SKM-1 treated with dmso at 0.1 percent for 144 hours (cell line): ENCODE results near the gene HAPLN2.
"Not testable (repeated sequence)": the region's sequence is repeated elsewhere in the genome, so short reads cannot be mapped to it uniquely, and the experiment has no call there.

ENCODE experiments used
- DNase-seq: peaks from one replicate; lab custom pipeline; 2025; ENCODE audit not compliant: unreplicated experiment; lab: John Stamatoyannopoulos, UW

HAPLN2 gene

DNA sequence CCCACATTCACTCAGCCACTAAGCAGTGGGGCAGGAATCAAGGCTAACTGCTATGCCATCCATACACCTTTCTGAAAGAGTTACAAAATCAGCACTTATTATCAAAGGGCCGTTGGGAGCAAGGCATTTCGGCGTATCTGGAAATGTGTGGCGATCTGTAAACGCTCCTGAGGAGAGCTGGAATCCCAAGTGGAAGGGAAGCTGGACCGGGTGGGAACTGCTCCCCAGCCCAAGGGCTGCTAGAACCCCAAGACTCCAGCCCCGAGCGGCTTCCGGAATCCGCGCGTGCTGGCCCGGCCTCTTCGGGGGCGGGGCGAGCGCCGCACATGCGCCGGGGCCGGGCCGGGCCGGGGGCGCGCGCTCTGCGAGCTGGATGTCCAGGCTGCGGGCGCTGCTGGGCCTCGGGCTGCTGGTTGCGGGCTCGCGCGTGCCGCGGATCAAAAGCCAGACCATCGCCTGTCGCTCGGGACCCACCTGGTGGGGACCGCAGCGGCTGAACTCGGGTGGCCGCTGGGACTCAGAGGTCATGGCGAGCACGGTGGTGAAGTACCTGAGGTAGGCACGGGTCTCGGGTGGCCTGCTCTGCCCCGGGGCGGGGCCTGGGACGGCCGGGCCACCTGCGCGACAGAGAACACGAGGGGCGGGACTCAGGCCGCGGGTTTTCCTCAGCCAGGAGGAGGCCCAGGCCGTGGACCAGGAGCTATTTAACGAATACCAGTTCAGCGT lies 27.6 kb upstream of the HAPLN2 start, which contains the start of gene NAXE:
Gene NAXE, plus strand, starts transcription at position 345 of the 726 bp plus-strand sequence. Its CDS starts 29 bp downstream, at position 374.
- DNase-seq: peak; percentile 53

DNA sequence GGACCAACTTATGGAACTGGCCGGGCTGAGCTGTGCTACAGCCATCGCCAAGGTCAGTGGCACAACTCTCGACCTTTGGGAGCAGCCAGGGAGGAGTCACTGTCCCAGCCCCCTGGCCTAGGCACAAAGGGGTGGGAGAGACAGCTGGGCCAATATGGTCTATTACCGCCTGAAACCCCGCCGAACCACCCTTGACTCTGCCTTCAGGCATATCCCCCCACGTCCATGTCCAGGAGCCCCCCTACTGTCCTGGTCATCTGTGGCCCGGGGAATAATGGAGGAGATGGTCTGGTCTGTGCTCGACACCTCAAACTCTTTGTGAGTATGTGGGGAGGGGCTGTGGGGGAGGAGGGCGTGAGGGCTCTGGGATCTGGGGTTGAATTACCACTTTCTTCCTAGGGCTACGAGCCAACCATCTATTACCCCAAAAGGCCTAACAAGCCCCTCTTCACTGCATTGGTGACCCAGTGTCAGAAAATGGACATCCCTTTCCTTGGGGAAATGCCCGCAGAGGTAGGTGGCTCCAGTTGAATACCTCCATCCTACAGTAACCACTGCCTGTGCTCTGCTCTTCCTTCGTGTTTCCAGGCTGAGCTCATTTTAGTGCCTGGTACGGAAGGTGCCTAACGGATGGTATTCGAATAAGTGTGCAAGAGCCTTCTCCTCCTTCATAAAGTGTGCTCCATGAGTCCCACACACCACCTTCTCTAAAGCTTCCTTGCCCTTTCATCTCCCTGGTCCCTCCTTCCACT lies 26.9 kb upstream of the HAPLN2 start:
- DNase-seq: no peak

DNA sequence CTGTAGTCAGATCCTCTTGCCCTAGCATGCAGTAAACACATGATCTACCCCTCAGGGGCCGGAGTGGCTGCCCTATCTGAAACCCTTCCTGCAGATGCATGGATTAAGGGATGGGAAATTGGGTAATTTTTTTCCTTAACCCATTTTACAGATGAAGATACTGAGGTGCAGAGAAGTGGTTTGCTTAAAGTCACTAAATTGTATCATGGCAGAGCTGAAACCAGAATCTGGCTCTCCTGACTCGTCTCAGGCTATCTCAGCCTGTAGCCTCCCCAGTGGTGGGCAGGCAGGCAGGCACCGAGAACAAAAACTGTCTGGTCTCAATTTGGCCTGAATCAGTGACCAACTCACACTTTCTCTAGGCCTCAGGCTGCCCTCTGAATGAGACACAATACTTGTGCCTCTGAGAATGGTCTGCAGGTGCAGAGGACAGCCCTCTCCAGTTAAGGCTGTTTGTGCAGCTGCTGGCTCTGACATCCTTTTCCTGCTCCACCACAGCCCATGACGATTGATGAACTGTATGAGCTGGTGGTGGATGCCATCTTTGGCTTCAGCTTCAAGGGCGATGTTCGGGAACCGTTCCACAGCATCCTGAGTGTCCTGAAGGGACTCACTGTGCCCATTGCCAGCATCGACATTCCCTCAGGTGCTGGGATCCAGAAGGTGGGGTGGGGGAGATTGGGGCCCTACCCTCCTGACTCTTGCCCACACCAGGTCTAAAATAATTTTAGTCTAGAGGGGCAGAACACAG lies 26.1 kb upstream of the HAPLN2 start:
- DNase-seq: no peak

DNA sequence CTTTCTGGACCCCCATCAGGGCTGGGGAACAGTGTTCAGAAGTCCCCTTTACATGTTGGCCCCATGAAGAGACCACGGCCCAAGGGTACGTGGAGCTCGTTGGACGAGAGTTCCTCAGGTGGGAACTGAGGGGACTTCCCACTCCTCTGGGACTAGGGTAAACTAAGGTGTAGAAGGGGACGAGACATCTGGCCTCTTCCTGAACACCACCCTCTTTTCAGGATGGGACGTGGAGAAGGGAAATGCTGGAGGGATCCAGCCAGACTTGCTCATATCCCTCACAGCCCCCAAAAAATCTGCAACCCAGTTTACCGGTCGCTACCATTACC lies 25.6 kb upstream of the HAPLN2 start:
- no peak for DNase-seq

DNA sequence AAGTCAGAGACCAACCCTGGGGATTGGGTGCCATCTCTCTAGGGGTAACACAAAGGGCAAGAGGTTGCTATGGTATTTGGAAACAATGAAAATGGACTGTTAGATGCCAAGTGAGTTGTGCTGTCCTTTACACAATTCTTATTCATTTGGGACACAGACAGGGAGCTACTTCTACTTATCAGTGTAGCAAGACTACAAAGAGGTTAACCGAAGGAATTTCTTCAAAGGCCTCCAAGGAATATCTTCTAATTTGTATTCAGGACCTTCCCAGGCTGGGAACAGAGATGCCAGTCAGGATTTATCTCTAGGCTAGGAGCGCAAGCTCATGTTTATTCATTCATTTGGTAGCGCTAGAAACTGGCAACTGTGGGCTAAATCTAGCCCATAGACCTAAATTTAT lies 25.0 kb upstream of the HAPLN2 start:
- no peak for DNase-seq

DNA sequence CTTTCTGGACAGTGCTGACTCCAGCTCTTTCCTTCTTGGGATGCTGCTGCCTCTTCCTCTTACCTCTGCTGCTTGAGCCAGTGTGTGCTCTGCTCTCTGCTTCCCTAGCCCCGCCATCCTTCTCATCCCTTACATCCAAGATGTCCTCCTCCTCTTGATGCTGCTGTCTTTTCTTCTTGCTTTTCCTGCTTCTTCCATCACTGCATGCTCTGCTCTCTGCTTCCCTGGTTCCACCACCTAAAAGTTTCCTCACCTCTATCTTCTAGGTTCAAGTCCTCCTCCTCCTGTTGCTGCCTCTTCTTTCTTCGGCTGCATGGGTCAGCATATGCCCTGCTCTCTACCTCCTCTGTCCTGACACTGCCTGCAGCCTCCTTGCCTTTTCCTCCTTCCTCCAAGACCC lies 24.2 kb upstream of the HAPLN2 start:
- no peak for DNase-seq

DNA sequence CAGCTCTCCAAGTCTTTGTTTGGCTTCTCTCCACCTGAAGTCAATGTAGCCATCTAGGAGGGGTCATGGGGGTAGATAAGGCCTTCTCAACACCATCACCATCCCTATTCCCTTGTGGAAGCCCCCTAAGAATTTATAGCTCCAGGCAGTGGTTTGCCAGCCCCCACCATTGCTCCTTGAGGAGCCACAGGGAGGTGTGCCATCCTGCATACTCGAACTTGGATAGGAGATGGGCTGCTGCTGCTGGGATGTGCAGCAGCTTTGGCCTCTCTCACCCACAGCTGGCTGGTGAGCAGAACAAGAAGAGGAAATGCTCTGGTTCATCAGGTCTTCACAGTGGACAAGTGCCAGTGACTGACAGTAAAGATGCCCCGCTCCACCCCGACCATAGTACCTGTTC lies 22.8 kb upstream of the HAPLN2 start:
- no peak for DNase-seq

DNA sequence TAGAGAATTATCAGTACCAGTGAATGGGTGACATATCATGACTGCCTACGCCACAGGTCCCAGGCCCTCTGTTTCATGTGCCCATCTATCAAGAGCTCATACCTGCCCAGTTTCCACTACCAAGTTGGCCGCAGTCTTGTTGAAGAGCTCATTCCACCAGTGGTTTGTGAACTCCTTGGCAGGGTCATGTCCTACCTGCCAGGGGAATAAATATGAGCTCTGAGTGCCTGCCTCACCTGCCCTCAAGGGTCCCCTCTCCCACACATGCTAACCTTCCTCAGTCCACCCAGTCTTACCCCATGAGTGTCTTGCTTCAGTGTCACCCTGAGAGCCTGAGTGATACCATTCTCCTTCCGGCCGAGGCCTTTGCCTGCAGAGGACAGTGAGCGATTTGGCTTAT lies 21.1 kb upstream of the HAPLN2 start:
- DNase-seq: no peak

DNA sequence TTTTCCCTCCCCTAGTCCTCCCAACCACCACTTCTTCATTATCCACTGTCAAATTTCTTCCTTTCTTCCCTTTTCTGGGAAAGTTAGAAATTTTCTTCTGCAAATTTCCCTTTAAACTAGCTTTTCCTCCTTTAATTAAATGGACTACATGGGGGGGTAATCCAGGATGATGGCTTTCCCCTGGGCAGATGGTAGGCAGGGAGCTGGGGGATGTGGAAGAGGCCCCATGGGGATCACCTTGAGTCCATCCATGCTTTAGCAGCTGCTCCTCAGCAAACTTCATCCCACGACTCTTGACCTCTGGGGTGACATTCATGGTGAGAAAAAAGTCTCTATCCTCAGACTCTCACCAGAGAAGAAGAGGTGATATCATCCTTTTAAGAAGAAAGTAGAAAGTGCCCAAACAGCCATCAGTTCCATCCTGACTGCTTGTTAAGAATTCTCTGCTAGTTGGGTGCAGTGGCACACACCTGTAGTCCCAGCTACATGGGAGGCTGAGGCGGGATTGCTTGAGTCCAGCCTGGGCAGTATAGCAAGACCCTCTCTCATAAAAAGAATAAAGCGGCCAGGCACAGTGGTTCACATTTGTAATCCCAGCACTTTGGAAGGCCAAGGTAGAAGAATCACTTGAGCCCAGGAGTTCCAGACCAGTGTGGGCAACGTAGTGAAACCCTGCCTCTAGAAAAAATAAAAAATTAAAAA lies 20.3 kb upstream of the HAPLN2 start:
- no peak for DNase-seq

DNA sequence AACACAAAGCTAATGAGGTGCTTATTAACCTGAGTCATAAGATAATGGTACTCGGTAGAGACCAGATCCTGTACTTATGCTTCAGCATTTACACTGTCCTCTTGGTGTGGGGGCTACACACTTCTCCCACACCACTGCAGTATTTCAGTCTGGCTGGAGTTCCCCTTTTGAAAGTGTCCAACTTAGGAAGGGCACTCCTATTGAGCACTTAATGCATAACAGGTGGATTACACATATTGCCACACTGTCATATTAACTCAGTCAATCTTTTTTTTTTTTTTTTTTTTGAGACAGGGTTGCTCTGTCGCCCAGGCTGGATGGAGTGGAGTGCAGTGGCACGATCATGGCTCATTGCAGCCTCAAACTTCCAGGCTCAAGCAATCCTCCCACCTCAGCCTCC lies 19.4 kb upstream of the HAPLN2 start:
- DNase-seq: peak; percentile 86

DNA sequence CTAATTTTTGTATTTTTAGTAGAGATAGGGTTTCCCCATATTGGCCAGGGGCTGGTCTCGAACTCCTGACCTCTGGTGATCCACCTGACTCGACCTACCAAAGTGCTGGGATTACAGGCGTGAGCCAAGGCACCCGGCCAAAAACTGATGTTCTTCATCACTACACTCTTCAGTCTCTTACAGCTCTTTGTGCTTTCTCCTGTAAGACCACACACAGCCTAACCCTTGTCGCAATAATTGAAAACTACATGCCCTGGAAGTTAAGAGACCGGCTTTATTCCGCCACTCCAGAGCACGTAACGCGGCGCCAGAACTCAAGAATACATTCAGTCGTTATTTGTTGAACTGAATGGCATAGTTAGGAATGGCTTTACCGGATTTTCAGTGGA lies 18.5 kb upstream of the HAPLN2 start:
- no peak for DNase-seq

DNA sequence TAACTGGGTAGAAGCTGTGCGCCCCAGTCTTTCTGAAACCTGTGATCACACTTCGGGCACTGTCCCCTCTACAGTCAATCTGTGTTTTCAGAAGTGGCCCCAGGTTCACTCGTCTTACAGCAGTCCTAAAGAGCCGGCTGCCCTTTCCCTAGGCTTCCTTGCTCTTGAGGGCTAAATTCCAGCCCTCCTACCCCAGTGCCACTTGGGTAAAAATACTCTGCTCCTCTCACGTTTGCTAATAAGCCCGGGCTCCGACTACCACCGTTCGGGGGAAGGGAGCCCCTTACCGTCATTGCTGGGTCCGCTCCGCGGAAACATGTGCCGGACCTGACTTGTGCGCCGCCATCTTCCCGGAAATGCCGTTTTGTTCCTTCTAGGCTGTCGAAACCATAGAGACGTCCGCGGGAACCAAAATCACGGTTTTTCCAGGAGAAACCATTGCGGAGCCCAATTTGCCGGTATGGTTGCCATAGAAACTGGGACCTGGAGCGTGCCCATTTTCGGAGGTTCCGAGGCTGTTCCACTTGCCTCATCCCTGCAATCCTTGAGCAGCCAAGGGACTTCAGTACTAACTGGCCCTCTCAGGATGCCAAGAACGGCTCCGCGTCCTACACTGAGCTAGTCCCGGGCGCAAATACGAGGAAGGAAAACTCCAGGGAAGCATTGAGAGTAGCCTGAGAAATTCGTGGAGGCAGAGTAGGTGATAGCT lies 17.9 kb upstream of the HAPLN2 start, which contains the start of gene GPATCH4:
Gene GPATCH4, minus strand, starts transcription at position 358 of the 709 bp plus-strand sequence.
- peak; percentile 81 for DNase-seq

DNA sequence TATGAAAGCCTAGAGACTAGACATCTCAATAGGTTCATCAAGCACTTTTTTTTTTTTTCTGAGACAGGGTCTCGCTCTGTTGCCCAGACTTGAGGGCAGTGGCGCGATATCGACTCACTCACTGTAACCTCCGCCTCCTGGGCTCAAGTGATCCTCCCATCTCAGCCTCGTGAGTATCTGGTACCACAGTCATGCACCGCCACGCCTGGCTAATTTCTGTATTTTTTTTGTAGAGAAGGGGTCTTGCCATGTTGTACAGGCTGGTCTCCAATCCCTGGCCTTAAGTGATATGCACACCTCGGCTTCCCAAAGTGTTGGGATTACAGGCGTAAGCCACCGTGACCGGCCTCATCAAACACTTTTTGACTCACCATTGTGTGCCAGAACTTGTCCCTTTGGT lies 17.3 kb upstream of the HAPLN2 start:
- no peak for DNase-seq

DNA sequence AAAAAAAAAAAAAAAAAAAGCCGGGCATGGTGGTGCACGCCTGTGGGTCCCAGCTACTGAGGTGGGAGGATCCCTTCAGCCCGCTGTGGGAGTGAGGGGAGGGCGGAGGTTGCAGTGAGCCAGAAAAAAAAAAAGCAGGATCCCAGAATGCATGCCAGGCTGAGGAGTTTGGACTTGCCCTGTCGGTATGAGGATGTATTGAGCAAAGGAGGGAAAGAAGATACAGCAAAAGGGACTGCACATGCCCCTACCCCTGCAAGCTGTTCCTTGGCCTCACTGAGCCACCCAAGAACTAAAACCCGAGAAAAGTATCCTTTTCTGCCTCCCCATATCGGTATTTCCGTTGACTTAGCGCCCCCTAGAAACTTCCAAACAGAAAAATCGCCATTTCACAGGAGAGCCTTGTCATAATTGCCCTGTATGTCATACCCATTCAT lies 16.6 kb upstream of the HAPLN2 start:
- peak; percentile 60 for DNase-seq

DNA sequence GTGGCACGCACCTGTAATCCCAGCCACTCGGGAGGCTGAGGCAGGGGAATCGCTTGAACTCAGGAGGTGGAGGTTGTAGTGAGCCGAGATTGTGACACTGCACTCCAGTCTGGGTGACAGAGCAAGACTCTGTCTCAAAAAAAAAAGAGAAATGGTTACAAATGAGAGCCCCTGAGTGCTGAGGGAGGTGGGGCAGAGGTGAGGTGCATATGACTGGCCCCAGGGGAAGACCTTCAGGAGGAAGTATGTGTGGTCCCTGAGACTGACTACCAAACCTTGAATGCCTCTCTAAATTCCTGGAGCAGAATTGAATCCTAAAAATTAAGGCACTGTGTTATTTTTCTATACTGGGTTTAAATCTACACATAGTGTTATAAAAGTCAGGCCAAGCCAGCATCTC lies 11.9 kb upstream of the HAPLN2 start:
- DNase-seq: not testable (repeated sequence)

DNA sequence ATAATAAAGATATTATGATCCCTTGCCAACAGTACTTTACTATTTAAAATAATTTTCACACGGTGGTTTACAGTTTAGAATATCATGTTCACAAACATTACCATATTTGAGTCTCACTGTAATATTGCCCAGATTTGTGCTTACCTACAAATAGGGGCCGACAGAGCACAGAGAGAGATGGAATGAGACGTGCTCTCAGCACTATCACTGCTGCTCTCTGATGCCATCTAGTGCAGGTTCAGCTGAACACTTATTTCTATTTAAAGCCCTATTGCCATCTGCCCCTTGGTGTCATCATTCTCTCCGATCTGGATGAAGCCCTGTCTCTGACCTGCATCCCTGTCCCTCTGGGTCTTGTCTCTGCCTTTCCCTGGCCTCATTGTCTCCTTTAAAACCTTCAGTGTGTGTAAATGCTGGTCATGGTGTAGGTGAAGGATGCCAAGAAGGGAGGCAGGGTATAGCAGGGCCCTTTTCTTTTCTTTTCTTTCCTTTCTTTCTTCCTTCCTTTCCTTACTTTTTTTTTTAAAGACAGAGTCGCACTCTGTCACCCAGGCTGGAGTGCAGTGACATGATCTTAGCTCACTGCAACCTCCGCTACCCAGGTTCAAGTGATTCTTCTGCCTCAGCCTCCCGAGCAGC lies 11.1 kb upstream of the HAPLN2 start:
- peak; percentile 90 for DNase-seq

DNA sequence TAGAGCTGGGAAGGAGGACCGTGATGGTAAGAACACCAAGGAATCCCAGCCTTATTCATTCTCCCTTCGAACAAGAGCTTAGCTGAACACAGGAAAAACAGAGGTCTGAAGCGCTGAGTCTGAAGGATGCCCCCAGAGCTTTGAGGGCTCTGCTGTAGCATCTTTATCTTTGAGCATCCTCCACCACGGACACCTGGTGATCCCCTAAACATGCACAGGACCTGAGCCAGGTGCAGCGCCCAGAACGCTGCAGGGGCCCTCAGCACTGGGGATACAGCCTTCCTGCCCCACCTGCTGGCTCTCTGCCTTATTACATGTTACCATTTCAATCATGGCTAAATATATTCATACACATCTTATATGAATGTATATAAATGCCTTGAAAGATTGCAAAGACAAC lies 10.2 kb upstream of the HAPLN2 start:
- peak; percentile 34 for DNase-seq

DNA sequence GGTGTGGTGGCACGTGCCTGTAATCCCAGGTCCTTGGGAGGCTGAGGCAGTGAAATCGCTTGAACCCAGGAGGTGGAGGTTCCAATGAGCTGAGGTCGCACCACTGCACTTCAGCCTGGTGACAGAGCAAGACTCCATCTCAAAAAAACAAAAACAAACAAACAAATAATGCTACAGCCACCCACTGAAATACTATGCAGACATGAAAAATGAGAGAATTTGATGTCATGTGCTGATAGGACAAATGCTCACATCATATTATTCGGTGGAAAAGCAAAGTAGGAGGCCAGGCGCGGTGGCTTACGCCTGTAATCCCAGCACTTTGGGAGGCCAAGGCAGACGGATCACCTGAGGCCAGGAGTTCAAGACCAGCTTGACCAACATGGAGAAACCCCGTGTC lies 9.1 kb upstream of the HAPLN2 start:
- DNase-seq: not testable (repeated sequence)

DNA sequence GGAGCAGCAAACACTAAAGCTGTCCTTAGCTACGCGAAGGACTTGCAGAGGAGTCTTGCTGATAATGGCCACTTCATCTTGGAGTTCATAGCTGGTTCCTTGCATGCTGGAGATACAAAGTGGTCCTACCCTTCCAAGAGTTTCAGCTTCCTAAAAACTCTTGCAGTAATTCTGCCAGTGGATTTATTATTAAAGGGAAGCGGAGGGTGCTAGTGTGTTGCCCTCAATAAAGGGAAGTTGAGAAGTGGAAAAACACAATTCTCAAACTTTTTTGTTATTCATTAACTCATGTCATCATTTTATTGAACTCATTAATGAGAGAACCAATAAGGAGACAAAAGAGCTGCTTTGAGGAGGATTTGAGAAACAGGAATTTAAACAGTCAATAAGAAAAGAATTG lies 6.5 kb upstream of the HAPLN2 start:
- no peak for DNase-seq

DNA sequence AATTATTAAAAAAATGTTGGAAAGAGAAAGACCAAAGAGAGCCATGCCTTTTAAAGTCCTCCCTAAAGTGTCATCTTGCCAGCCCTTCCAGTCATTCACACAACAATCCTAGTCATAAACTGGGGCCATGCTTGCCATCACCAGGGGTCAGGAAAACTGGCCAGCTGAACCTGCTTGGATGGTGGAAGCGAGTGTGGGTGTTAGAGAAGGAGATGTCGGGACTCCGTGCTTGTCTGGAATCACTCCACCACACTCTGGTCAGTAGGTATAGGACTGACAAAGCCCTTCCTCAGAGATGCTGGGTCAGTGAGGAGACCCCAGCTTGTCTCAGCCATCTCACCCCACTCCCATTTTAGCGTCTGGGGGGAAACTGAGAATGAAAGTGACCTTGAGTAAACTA lies 3.3 kb upstream of the HAPLN2 start:
- no peak for DNase-seq
